GM21825 (cell line): Measurements from ENCODE around the gene NISCH.

ENCODE experiments used
- ATAC-seq: cut with Tn5 transposase; IDR thresholded peaks from one replicate; pipeline ENCODE4 v1.9.1; 2021; ENCODE audit warnings: mild to moderate bottlenecking, moderate library complexity; ENCODE audit not compliant: unreplicated experiment

NISCH gene

DNA sequence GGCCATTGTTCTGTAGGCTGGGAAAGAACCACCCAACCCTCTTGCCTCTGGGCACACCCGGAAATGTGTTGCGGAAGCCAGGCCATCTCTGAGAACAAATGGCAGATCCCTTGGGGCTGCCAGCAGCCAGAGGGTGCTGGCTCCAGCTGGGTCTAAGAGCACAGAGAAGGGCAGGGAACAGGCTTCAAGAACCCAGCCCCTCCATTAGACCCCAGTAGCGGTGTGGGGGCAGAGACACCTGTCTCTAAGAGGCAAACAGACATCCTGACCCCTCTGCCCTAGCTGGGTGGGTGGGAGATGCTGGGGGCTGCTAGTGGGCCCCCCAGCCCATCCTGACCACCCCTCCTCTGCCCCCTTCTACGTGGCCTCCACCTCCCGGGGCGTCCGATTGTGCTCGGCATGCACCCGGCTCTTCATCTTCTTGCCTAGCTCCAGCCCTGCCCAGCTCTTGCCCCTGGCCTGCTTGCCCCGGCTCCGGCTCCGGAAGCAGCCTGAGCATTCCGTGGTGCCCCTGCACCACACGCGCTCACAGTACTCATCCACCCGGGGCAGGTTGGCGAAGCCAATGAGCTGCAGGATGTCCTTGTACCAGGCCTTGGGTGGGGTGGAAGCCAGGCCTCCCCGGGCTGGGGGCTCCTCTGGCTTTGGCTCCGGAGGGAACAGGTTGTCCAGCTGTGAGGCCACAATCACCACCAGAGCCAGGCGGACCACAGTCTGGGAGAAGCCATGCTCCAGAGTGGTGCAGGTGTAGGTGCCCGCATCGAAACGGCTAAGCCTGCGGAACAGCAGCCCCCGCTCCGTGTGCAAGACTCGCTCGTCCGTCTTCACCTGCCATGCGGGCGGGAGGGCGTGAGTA, 19.9 kb upstream of the NISCH start:
- no peak for ATAC-seq

DNA sequence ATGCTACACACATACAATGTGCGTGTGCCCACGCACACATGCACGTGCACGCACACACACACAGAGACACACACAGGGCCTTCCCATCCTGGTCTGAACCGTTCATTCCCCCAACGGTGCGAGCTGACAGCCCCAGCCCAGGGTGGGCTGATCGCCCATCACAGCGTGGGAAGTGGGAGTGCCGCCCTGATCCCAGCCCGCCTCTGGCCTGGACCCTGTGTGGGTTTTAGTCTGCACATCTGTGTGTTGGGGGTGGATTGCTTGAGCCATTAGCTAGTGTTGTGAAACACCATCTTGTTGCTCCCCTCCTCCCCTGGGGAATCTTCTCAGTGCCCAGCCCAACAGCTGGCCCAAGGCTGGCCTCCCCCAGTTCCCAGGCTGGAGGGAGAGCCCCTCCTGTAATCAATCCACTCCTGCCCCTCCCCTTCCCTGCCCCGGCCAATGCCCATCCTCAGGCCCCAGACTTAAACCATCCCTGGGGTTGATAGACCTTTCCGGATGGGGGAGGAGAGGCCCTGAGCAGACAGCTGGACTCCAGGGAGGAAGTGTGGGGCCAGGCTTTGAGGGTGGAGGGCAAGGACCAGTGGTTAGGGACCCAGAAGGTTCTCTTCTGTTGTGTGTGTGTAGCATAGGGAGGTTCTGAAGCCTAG, 18.8 kb upstream of the NISCH start:
- ATAC-seq: no peak

DNA sequence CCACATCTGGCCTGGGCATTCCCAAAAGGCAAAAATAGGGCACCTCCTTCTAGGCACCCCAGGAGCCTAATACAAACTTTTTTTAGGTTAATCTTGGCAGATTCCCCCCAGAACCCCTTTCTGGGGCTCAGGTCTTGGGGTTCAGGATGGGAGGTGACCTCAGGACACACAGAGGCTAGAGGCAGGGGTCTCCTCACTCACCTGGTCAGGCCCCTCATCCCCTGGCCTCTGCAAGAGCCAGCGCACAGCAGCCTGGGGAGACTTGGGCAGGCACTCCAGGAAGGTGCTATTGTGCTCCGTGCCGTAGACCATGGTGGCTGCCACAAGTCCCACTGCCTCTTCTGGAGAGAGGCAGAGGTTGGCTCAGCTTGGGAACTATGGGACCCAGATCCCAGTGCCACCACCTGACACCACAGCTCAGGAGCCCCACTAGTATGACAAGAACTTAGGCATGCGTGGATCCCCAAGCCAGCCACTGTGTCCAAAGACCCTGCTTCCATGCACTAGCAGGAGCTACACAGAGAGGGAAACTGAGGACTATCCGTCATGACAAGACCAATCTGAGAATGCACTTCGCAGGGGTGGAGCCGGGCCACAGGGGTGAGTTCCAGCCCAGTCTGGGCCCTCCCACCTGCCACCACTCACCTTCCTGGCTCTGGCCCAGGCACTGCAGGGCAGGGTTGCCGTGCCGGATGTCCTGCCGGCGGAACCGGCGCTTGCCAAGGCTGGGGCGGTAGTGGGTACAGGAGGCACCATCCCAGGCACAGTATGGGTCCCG, 17.9 kb upstream of the NISCH start:
- no peak for ATAC-seq

DNA sequence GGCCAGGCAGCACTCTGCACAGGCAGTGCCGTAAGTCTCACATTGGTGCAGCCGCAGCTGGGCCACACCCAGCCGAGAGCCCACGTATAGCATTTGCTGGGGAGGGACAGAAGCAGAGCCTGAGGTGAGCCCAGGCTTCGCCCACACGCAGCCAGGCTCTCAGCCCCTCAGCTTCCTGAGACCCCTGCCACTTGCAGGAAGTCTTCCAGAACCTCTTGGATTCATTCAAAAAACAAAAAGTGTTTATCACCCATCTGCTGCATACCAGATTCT, 17.4 kb upstream of the NISCH start:
- ATAC-seq: no peak

DNA sequence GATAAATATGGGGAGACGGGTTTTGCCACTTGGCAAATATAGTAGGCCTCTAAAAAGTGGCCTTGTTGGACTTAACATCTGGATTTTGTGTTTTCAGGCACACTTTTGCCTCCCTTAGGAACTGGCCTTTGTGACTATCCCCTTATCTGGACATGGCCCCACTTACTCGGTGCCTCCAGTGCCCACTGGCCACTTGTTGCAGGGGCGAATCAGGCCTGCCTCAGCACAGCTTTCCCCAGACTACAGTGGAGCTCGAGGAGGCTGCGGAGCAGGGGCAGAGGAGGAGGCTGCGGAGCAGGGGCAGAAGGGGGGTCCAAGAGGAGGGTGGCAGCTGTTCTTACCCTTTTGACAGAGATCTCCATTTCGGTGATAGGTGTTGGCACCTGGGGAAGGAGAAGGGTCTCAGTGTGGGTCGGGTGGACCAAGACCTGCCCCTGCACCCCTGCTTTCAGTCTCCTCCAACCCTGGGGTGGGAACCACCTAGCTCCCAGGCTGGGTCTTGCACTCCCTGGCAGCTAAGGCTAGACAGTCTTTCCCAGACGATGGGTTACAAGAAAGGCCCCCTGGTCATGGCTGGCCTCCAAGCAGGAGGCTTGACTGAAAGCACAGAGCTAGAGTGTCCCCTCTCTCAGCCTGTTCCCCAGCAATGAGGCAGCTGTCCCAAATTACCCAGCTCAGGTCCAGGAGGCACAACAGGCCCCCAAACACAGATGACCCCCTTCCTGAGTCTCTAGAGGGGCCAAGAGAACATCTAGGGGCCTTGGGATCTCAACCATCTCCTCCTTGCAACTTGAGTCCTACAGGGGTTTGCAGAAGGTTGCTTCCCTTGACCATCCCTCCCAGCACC, 16.6 kb upstream of the NISCH start:
- ATAC-seq: no peak

DNA sequence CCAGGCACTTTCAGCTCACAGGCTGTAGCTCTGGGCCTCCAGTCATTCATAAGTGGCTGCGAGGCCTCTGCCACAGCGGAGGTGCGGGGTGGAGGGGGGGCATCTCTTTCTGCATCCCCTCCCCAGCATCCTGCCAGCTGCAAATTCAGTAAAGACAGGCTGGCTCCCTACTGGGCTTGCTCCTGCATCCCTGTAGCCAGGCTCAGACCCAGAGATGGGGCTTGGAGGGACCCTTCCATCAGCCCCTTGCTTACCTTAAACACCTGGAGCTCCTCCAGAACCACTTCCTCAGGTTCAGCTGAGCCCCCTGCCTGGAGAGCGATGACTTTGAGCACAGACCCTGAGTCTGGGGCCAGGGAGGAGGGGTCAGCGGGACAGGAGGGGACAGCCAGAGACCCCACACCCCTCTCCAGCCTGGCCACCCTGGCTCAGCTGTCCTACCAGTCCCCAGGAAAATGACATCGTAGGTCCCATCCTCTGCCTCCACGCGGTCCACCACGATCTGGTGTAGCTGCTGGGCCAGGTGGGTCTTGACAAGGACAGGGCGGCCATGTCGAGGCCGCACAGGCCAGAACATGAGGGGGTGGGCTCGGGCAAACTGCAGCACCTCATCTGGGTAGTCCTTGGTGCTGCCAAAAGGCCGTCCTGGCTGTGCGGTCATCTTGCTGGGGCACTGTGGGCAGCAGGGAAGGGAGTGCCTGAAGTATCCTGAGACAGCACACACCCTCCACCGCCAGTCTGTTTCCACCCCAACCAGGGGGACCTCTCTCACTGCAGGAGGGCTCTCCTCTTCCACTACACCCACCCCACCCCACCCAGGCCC, 15.8 kb upstream of the NISCH start:
- ATAC-seq: no peak

DNA sequence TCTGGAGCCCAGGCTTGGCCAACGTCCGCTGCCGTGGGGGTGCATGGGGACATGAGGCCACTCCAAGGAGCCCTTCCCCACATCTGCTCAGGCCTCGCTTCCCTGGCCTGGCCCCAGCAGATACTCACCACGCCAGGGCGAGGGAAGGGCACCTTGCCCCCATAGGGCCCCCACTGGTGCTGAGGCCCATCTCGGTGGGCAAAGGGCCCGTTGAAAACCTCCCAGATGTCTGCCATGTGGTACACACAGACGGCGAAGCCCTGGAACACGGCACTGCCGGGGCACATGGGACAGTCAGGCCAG, 15.2 kb upstream of the NISCH start:
- ATAC-seq: no peak

DNA sequence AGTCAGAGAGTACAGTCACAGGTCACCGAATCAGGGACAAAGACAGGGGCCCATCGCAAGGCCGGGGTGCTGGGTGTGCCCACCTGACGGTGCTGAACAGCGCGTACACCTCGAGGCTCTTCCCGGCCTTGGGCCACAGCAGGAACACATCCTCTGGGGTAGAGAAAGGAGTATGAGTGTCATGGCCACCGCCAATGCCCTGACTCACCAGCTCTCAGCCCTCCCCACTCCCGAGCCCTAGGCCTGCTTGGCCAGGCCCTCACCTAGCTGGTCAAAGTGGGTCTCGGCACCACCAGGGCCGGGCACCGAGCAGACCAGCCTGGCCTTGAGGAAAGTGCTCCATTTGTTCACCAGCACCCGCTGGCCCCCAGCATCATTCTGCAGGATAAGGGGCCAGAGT, 14.7 kb upstream of the NISCH start:
- ATAC-seq: no peak

DNA sequence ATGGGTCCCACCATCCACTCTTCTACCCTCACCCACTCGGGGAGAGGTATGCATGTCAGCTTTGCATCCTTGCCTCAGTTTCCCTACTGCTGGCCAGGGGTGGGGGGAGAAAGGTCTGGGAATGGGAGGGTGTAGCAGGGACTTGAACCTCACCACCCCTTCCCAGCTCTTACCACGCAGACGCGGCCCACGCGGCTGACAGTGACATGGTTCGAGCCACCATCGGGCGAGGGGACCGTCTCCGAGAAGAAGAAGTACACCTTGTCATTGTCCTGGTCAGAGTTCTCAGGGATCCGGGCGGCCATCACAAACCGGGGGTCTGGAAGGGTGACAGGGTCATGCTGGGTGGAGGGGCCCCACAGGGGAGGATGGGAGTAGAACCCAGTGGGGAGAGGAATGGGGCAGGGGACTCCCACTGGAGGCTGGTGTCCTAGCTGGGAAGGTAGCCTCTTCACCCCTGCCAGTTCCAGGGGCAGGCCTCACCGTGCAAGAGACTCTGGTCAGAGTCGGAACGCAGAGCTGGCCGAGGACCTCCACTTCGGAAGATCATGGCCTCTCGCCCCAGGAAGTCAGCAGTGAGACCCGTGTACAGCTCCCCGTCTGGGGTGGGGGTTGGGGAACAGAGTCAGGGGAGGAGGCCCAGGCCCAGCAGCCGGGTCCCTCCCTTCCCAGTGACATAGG, 14.2 kb upstream of the NISCH start:
- no peak for ATAC-seq

DNA sequence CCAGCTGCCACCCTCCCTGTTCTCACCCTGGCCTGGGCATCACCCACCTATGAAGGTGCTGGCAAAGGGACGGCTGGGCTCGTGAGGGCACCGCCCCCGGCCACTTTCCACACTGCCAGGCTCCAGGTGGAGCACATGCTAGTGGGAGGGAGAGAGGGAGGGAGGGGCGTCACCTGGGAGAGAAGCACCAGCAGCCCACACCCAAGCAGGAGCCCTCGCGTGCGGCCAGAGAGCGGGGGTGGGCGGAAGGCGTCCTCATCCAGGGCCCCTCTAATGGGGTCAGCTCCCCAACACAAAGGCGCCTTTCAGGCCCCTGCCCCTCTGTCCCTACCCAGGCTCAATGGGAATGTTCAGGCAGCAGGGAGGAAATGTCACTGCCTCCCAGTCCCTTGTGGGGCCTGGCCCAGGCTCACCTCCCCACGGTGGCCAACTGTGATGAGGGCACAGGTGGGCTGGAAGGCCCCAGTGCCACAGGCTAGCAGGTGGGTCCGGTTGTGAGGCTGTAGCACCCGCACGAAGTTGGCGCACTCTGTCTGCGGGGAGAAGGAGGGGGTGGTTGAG, 13.6 kb upstream of the NISCH start:
- no peak for ATAC-seq

DNA sequence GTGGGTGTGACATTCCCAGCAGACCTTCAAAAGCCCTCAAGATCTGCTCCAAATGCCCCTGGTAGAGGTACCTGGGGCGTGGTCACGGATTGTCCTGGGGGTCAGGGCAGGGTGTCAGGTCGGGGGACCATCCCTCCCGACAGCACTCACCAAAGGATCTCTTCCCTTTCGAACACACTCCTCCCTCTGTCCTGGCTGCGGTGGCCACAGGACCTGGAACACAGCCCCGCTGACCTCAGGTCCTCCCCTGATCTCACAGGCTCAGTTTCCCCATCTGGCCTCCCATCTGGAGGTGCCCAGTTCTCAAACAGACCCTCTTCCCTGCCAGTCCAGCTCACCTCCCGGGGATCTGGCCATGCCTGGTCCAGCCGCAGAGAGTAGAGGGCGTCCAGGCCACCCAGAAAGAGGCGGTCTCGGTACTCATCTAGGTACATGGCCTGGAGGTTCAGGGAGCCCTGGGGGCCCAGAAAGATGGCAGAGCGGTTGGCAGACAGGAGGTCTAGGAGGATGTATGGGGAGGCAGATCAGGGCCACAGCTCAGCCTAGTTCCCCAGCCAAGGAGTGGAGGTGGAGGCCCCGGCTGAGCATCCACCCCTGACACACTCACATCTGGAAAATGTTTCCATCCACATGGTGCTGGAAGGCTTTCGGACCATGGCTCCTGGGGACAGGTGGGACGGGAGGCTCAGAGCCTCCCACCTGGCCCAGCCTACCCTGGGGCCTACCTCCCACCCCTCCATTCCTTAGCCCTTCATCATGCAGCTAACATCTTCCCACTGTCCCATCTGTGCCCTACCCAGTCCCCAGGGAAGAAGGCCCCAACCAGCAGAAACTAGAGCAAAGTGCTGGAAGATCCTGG, 12.8 kb upstream of the NISCH start:
- ATAC-seq: no peak

DNA sequence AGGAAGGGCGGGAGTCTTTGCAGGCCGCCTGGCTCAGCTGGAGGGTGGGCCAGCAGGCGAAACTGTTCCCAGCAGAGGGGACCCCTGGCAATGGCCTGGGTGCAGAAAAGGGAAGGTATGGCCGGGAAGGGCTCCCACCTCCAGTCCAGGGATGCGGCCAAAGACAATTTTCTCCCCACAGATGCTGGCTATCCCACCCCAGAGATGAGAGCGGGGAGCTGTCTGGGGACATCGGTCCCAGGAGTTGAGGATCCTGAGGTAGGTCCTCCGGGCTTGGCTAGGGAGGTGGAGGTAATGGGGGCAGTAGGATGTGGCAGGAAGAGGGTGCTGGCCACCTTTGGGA, 12.2 kb upstream of the NISCH start:
- no peak for ATAC-seq

DNA sequence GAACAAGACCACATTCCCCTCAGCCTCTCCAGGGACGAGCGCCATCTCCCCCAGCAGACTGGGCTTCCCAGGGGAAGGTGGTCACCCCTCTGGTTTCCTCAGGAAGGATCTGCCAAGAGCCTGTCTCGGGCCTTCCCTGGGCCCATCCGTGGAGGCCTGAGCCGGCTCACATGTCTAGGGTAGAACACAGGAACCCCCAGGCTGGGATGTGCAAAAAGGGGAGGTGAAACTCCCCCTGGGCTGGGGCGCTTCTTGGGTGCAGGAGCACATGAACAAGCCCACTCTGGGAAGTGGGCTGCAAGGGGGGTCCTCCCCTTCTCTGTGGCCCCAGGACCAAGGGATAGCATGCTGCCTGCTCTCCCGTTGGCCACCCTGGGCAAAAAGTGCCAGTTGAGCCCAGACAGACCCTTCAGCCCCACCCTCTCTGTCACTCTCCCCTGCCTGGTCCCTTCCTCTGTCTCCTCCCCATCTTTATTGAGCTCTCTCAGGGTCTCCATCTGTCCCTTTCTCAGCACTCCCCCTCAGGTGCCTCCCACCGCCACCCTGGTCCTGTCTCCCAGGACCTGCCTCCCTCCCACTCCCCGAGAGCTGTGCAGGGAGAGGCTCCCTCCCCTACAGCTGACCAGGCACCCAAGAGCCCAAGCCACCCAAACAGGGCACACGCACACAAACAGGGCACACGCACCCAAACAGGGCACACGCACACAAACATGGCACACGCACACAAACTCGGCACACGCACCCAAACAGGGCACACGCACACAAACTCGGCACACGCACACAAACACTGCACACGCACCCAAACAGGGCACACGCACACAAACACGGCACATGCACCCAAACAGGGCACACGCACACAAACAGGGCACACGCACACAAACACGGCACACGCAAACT, 11.4 kb upstream of the NISCH start:
- no peak for ATAC-seq

DNA sequence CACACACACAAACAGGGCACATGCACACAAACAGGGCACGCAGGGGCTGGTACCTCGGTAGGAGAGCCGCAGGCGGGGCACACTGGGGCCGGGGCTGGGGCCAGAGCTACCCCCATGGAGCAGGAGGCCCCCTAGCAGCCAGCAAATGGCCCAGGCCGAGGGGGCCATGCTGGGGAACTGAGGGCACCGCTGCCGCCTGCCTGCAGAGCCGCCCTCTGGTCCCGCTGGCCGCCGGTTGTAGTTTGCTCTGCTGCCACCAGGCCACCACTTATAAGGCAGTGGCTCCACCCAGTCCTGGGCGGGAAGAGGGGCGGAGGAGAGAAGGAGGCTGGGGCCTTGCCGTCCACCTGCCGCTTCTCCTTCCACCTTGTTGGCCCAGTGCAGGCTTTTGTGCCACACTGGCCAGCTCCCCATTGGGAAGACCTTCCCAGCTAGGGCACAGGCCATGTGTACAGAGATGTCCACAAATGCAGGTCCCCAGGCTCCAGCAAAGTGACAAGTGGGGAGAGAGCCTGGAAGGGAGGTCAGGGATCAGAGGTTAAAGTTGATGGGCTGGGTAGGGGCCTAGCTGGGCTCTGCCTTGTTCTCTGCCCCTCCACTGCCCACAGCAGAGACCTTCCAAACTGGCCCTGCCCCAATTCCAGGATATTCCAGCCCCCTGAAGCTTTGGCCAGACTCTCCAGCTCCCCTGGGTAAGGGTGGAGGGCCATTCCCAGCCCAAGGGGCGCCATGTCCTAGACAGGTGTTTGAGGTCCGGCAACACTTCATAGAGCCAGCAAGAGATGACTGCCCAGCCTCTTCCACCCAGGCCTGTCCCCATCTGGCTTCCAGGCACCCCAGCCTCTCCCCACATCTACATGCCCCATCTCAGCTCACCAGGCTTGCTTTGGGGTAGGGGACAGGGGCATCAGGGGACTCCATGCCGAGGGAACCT, 10.3 kb upstream of the NISCH start, which contains the start of gene SEMA3G:
SEMA3G (minus strand) TSS at position 244 of the 934 bp plus-strand sequence; CDS start at position 168, 76 bp downstream.
- ATAC-seq: peak; percentile 74

DNA sequence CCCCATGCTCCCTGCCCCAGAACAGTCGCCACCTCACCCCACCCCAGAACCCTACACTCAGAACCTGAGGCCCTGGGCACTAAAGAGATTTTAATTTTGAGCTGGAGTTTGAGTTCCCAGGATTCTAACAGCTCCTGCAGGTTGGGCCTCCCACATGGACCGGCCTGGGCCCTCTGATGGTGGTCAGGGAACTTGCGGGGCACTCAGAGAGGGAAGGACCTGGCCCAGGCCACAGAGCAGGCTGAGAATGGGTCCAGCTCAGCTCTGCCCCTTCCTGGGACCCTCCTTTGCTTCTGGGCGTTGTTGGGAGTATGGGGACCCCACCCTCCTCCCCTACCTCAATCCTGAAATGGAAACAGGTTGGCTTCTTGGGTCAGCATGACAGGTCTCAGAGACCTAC, 9.4 kb upstream of the NISCH start:
- ATAC-seq: no peak
